Stimulated activated CD8-positive, alpha-beta memory T cell treated with anti-CD3 and anti-CD28 coated beads, Interleukin-15, amount 100 ng/mL, for 1 hour (primary cell): ENCODE data around the gene RHEBL1.

Source experiments
- DNase-seq: peaks from one replicate; pipeline ENCODE4 v3.0.0-alpha.2; 2020; ENCODE audit warnings: low read depth

The RHEBL1 gene

GRCh38 chr12:49054524-49054923 is 15.3 kb downstream of the RHEBL1 start:
- DNase-seq = no peak

- DNase-seq = no peak
Measured at GRCh38 chr12:49054096-49054495, 15.7 kb downstream of the RHEBL1 start.

GRCh38 chr12:49052451-49053208 is 17.1 kb downstream of the RHEBL1 start:
- no peak for DNase-seq

- no peak for DNase-seq
Measured at GRCh38 chr12:49051777-49052438, 17.9 kb downstream of the RHEBL1 start.

GRCh38 chr12:49051373-49051764 is 18.4 kb downstream of the RHEBL1 start:
- DNase-seq = no peak

GRCh38 chr12:49050507-49051372 is 19.0 kb downstream of the RHEBL1 start:
- no peak for DNase-seq

GRCh38 chr12:49049566-49050224 is 20.1 kb downstream of the RHEBL1 start:
- no peak for DNase-seq

GRCh38 chr12:49048953-49049352 is 20.8 kb downstream of the RHEBL1 start:
- DNase-seq = no peak

GRCh38 chr12:49046129-49046895 is 23.5 kb downstream of the RHEBL1 start:
- DNase-seq = no peak

- DNase-seq = no peak
Measured at GRCh38 chr12:49044660-49045059, 25.1 kb downstream of the RHEBL1 start.

GRCh38 chr12:49043856-49044258 is 25.9 kb downstream of the RHEBL1 start:
- peak; percentile 67 for DNase-seq

- no peak for DNase-seq
Measured at GRCh38 chr12:49043241-49043640, 26.5 kb downstream of the RHEBL1 start.

GRCh38 chr12:49041881-49042484 is 27.8 kb downstream of the RHEBL1 start:
- no peak for DNase-seq

- DNase-seq = no peak
Measured at GRCh38 chr12:49041036-49041880, 28.5 kb downstream of the RHEBL1 start.

GRCh38 chr12:49040364-49040855 is 29.4 kb downstream of the RHEBL1 start:
- no peak for DNase-seq

- no peak for DNase-seq
Measured at GRCh38 chr12:49039421-49040363, 30.1 kb downstream of the RHEBL1 start.

GRCh38 chr12:49038291-49038955 is 31.4 kb downstream of the RHEBL1 start:
- DNase-seq = no peak

- no peak for DNase-seq
Measured at GRCh38 chr12:49037947-49038237, 31.9 kb downstream of the RHEBL1 start.
